ENCODE measurements around the gene ALKBH3.
A peak's percentile ranks its signal among the peaks of the same experiment; 100 is the strongest.

Gene ALKBH3

GRCh38 chr11:43936076-43936475, 55.4 kb downstream of the ALKBH3 start:
- no peak for FAIRE-seq
- no peak for DNase-seq (ENCODE audit: insufficient read length, low spot score)

DNA sequence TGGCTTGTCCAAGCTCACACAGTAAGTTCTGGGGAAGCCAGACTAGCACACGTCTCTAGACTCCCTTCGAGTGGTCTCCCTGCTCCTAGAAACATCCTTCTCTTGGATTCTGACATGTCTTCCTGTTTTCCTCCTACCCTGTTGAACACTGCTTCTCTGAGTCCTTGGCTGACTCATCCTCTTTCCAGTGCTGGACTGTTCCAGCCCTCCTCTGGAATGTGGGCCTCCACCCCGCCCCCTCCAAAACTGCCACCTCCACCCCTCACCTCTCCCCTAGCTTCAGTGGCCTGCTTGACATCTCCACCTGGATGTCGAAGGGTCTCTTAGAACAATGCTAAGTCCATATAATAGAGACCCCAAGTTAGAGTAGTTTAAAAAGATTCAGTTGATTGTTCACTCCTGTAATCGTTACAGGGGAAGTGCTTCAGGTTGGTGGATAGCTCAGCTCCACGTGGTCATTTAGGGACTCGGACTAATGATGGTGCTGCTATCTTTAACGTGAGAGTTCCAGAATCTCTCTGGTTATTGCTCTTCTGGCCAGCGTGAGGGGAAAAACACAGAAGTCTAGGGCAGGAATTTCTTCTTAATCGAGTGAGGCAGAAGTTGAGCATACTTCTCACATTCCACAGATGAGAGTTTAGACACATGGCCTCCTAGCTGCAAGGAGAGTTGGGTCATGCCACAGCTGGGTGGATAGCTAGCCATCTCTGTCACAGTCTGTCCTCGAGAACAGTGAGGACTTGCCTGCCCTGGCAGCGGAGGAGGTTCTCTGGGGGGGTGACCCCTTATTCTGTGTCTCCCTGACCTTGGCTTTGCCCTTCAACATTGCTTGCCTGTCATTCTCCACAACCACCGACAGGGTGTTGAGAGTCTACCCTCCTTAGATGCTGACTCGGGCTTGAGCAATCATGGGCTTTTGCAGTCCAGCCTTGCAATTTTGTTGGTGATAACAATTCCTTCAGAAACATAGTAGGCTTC, 57.1 kb downstream of the ALKBH3 start:
- no peak for FAIRE-seq
- no peak for DNase-seq (ENCODE audit: insufficient read length, low spot score)

DNA sequence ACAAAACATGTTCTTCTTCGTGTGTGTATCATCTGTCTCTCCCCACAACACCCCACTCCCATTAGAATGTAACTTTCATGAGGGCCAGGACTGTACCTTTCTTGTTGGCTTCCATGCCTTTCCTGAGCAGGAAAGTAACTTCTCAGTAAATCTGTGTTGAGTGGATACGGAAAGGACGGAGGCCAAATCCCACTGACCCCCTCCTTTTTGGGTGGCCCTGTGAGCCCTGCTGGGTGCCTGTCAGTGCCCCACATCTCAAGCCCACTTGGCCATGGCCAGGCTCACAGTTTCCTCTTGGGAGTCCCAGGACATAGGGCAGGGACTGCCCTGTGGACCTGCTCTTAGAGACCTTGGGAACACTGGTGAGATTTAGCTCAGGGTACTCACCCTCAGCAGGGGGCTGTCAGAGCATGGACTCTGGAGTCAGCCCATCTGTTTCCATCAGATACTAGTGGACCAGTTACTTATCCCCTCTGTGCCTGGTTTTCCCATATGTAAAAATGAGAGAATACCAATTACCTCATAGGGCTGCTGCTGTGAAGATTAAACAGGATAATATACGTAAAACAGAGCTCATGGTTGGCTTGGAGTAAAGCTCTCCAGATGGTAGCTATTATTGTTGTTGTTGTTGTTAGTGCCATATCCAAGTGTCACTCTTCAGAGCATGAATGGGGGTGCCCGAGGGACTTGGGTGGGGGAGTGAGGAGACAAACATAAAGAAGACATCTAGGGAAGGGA, 60.8 kb downstream of the ALKBH3 start:
- DNase-seq (ENCODE audit: insufficient read length, low spot score), result no peak
- no peak for FAIRE-seq

GRCh38 chr11:43942662-43943371, 62.2 kb downstream of the ALKBH3 start:
- no peak for DNase-seq (ENCODE audit: insufficient read length, low spot score)
- no peak for FAIRE-seq

DNA sequence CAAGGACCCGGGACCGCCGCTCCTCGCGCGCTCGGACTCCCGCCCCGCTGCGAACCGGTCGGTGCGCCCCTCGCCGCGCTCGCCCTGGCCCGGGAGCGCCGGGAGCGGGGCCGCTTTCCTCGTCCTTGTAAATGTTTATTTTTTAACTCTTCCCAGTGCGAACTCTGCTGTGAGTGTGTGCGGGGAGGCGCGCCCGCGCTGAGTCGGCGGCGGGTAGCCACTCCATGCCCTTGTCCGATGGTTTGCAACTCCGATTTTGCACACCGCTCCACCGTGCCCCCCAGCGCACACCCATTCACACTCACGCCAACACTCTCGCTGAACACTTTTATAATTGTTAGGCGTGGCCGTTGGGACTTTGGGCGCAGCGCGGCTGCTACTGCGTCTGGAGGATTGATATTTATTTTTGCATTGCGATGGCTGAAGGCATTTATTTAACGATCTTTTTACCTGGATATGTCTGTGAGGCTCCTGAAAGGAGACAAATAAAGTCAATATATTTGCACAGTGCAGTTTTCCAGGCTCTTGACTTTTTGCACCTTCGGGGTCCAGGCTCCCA, 62.8 kb downstream of the ALKBH3 start:
- DNase-seq (ENCODE audit: insufficient read length, low spot score) (no peak), FAIRE-seq (no peak)

DNA sequence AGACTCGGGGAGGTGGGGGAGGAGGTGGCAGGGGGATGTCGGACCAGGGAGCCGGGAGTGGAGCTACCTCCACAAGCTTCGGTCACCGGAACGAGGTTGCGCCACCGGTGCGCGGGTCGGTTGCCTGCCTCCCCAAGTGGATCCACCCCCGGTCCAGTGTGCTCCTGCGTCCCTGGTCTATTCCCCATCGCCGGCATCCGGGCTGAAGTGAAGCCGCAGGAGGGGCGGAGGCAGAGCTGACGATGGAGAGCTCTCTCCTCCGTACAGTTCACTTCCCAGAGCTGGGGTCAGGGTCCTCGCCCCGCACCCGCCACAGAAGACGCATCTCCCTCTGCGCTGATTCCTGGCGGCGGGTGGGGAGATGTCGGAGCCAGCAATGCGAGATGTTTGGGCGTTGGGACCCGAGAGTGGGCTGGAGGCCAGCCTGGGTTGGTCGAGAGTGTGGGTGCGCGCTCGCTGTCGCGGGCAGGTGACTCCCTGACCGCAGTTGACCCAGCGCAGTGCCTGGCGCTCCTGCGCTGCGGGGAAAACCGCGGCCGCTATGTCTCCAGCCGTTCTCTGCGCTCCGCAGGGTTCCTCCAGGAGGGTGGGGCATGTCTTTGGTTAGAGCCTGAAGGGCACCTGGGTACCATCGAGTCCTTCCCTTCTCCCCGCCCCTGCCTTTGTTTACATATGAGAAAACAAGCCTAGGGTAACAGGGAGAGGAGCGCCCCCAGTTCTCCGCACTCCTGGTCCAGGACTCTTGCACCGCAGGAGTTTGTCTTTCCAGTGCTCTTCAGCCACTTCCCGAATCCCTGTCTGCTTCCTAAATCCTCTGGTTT, 63.5 kb downstream of the ALKBH3 start:
- FAIRE-seq (no peak), DNase-seq (ENCODE audit: insufficient read length, low spot score) (no peak)

DNA sequence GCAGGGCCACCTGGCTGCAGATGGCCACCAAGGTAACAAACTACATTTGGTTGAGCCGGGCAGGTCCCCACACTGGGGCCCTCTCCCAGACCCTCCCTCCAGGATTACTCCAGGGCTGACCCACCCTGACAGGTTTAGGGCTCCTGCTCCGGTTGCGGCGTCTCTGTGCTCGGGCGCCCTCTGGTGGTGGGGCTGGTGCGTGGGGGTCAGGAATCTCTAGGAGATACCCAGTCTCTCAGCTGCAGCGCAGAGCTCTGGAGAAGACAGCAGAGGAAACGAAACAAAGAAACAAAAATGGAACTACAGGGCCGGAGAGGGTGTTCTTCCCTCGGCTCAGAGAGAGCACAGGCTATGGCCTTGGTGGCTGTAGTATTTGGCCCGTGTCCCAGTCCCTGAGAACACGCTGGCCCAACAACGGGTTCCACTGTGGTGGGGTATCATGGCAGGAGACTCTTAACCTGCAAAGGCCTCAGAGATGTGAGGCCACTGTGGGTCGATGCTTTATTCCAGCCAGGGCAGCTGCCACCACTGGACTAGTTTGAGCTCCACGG, 64.2 kb downstream of the ALKBH3 start:
- DNase-seq (ENCODE audit: insufficient read length, low spot score) (peak; percentile 83), FAIRE-seq (peak; percentile 53)

- FAIRE-seq, result no peak
- DNase-seq (ENCODE audit: insufficient read length, low spot score), result no peak
These were observed 66.4 kb downstream of the ALKBH3 start for GRCh38 chr11:43947003-43947500.

DNA sequence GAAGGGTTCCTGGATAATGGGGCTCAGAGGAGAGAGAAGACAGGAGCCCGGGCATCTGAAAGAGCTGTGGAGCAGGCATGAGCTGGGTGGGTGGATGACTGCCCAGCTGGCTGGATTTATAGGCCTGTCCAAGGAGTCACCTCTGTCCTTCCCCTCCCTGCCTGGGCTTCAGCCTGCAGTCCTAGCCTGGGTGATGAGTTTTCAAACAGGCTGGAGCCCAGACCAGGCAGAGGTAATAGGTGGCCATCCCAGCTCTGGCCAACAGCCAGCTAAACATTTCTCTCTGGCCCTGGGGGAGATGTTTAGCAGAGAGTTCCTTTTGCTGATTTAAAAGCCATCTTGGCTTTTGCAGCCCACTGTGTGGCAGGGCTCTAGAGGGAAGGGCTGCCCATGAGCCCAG, 67.2 kb downstream of the ALKBH3 start:
- DNase-seq (ENCODE audit: insufficient read length, low spot score), result no peak
- FAIRE-seq, result no peak

- FAIRE-seq (no peak), DNase-seq (ENCODE audit: insufficient read length, low spot score) (no peak)
These were observed 68.0 kb downstream of the ALKBH3 start for GRCh38 chr11:43948341-43949225.

- no peak for FAIRE-seq
- no peak for DNase-seq (ENCODE audit: insufficient read length, low spot score)
These were observed 69.8 kb downstream of the ALKBH3 start for GRCh38 chr11:43950311-43950855.

DNA sequence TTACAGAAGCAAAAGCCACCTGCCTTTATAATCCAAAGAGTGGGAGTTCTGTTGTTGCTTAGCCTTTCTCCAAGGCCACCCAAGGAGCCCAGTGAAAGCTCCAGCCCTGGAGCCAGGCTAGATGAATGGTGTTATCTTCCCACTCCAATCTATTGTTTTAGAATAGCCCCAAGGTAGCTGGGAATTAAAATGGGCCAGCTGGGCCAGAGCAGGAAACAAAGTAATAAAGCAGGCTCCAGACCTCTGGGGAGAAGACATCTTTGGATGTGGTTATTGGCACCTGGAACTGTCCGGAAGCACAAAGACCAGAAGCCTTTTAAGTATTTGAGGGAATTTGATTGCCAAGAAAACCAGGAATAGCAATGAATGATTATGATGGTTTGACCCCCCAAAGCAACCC, 70.6 kb downstream of the ALKBH3 start:
- FAIRE-seq, result no peak
- DNase-seq (ENCODE audit: insufficient read length, low spot score), result no peak

GRCh38 chr11:43952020-43952400, 71.4 kb downstream of the ALKBH3 start:
- no peak for FAIRE-seq
- no peak for DNase-seq (ENCODE audit: insufficient read length, low spot score)

DNA sequence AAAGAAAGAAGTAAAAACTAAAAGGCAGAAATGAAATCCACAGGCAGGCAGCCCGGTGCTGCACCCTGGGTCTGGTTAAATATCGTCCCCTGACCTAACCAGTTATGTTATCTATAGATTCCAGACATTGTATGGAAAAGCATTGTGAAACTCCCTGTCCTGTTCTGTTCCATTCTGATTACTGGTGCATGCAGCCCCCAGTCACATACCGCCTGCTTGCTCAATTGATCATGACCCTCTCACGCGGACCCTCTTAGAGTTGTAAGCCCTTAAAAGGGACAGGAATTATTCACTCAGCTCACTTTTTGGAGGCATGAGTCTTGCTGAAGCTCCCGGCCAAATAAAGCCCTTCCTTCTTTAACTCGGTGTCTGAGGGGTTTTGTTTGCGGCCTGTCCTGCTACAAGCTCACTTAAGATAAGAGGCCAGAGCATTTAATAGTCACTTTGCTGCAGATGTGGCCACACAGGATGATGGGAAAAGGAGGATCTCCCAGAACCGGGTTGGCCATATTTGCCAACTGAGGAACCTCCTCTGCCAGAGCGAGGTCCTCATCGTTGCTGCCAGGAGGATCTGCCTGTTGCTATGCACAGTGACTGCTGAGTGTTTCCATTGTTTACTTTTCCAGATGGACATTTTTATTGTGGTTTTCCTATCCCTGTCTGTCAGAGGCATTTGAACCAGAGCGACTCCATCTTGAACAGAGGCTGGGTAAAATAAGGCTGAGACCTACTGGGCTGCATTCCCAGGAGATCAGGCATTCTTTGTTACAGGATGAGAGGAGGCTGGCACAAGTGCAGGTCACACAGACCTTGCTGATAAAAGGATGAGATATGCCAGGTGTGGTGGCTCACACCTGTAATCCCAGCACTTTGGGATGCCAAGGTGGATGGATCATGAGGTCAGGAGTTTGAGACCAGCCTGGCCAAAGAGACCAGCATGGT, 72.0 kb downstream of the ALKBH3 start:
- DNase-seq (ENCODE audit: insufficient read length, low spot score) (no peak), FAIRE-seq (no peak)

DNA sequence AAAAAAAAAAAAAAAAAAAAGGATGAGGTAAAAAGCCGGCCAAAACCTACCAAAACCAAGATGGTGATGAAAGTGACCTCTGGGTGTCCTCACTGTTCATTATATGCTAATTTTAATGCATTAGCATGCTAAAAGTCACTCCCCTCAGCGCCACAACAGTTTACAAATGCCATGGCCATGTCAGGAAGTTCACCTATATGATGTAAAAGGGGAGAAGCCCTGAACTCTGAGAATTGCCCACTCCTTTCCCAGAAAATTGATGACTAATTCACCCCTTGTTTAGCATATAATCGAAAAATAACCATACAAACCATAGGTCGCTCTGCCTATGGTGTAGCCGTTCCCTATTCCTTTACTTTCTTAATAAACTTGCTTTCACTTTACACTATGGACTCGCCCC, 72.9 kb downstream of the ALKBH3 start:
- no peak for DNase-seq (ENCODE audit: insufficient read length, low spot score)
- FAIRE-seq, result no peak

DNA sequence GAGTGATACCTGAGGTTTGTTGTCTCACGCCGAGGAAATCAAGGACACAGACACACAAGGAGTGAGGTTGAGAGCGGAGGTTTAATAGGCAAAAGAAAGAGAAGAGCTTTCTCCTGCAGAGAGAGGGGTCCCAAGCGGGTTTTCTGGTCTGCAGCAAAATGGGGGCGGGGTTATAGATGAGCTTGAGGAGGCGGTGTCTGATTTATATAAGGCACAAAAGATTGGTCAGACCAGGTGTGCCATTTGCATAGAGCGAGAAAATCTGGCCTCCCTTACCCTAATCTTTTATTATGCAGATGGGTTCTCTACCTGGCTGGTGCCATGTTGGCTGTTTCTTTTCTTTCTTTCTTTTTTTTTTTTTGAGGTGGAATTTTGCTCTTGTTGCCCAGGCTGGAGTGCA, 73.6 kb downstream of the ALKBH3 start:
- FAIRE-seq (no peak), DNase-seq (ENCODE audit: insufficient read length, low spot score) (no peak)

GRCh38 chr11:43955381-43956118, 74.9 kb downstream of the ALKBH3 start:
- DNase-seq (ENCODE audit: insufficient read length, low spot score) (no peak), FAIRE-seq (no peak)
